ENCODE results near the gene OR5M8.

- TF ChIP-seq CTCF (IDR thresholded peaks at IDR 0.05) (no peak), POLR2A (IDR thresholded peaks at IDR 0.05) (no peak)
Observed at GRCh38 chr11:56531856-56532255, 40.7 kb upstream of the OR5M8 start.
